Measurements from ENCODE around the gene HOXC10.

DNA sequence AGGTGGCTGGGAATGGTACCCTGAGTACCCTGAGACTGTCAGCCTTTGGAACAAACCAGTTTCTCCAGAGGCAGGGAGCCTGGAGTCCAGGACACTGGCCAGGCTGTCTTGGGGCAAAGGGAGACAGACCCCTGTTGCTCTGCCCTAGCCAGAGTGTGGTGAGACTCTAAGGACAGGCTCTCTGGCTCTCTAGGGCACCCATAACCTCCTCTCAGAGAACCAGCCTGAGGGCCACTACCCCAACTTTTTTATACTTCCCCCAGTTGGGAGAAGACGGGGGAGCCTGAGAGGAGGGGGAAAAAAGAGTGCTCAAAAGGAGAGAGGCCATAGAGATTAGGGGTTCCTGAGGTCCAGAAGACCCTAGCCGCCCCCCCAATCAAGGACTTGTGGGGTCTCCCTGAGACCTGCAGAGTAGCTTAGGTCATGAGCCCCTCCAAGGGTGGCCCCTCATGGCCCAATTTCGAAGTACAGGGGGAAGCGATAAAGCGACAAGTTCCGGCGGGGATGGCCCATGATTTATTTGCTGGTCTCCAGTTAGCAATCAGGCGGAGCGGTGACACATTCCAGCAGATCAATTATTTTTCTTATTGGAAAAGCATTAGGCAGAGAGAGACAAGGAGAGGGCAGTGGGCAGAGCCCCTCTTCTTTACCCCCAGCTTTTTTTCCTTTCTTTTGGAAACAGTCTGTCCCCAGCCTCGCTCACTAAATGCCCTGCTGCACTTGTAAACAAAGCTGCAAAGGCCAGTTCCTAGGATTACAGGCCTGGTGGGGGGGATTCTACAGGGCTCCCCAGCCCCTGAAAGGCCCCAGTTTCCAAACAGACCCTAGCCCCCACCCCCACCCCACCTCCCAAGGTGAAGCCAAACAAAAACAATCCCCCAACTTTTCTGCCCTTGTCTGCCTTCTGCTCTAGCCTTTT, 25.4 kb downstream of the HOXC10 start:
- TF ChIP-seq POLR2AphosphoS5 (IDR thresholded peaks at IDR 0.05; ENCODE audit: borderline replicate concordance, low read depth, low read length) (no peak), EZH2 (IDR thresholded peaks at IDR 0.05) (no peak), FOXP2 (optimal IDR thresholded peaks at IDR 0.05; ENCODE audit: control extremely low read depth, extremely low read length, insufficient read depth) (no peak)

All from SK-N-MC (cell line).